Tongue (tissue), 3 donors: ENCODE results near the gene ENTPD7. TPM values are rescaled to one million over a fixed set of nuclear protein-coding genes. Genes with fewer than 3 reads are reported as not detected.

ENCODE experiments used
- DNase-seq: peaks from one replicate; pipeline ENCODE4 v3.0.0-alpha.2; 2015
- small RNA-seq: library from RNA; depleted of rRNA; stranded (forward); fragments of <200 nt; gene quantifications from one replicate; pipeline ENCODE3, GENCODE V24; 2014; ENCODE audit warnings: low replicate concordance
- total RNA-seq: library from RNA; depleted of rRNA; stranded (reverse); fragments of >200 nt; gene quantifications from one replicate; pipeline ENCODE4 v1.2.3, GENCODE V29; 2014

Gene ENTPD7
- total RNA-seq, 1 donor from 2014 or later: 9.7 TPM

DNA sequence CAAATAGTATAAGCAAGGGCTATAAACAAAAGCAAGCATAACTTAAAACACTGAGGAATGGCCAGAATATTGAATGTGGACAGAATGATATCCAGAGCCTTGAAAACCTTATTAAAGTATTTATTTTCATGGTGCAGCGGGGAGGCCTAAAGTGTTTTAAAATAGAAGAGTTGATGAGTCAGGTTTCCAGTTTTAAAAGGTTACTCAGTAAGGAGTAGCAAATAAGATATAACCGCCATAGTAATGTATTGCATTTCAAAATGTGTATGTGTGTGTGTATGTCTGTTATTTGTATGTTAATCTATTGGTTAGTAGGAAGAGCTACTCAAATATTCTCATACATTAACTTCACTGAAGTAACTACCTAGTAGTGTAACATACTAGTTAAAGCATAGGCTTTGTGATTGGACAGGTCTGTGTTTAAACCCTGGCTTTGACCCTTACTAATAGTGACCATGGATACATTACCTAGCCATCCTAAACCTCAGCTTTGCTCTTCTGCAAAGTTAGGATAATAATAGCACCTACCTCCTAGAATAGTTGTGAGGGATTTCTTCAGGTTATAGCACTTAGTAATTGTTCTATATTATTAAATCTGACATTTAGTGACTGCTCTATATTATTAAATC lies 89.6 kb downstream of the ENTPD7 start:
- no peak for DNase-seq

DNA sequence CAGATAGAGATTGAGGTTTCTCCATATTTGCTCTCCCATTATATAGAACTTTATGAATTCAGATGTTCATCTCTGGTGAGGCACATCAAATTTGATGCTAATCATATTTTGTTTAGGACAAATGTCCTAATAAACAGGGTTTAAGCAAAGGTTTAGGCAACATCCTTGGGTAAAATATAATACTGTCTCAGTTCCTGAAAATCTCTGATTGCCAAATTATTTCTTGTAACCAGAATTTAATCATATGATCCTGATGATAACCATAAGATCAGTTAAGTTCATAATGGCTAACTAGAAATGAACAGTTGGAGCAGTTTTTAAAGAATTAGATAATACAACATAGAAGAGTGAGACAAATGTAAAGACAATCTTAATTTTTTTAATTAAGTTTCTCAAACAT lies 91.3 kb downstream of the ENTPD7 start:
- no peak for DNase-seq

- DNase-seq: no peak
Observed at GRCh38 chr10:99754670-99755069, 95.4 kb downstream of the ENTPD7 start.

Small RNA genes lying within 50 kb of the gene (small RNA-seq; reads per million reads assigned to genes)
- not detected for gene AL133353.1

Other genes starting within 250 kb of the ENTPD7 start
- 46.3 TPM for gene GOT1, start 228.9 kb upstream of the ENTPD7 start, total RNA-seq
- gene NKX2-3, start 126.6 kb upstream of the ENTPD7 start, total RNA-seq: 6.2 TPM
- gene SLC25A28, start 39.1 kb upstream of the ENTPD7 start, total RNA-seq: 23.3 TPM
- gene COX15, start 72.6 kb downstream of the ENTPD7 start, total RNA-seq: 45.7 TPM
- 33.7 TPM for gene CUTC, start 72.7 kb downstream of the ENTPD7 start, total RNA-seq
- 0.72 TPM for gene ABCC2, start 123.1 kb downstream of the ENTPD7 start, total RNA-seq